Pancreas (tissue), 10 donors: ENCODE results near the gene MAIP1. TPM values are rescaled to one million over a fixed set of nuclear protein-coding genes. Genes with fewer than 3 reads are reported as not detected.

Experiments used
- ATAC-seq, 4 donors: fragments of 200-7000 bp; cut with Tn5 transposase; one replicate each; pipeline versions ENCODE4 v1.8.0 to v1.9.1; 2020; ENCODE audit warnings: mild to moderate bottlenecking in 4 of 4, moderate library complexity in 4 of 4
- DNase-seq, 6 donors: peaks; one replicate each; pipeline ENCODE4 v3.0.0-alpha.2; 2020
- FAIRE-seq: peaks from 2 replicates; lab custom pipeline; 2012; peaks lifted over from hg19 to GRCh38; lab: Jason Lieb, UNC
- H3K27ac ChIP-seq, 4 donors: fragments of 200-600 bp; sonication (generic); 1 replicate in 3 of 4; 2 replicates in 1 of 4; pipeline versions ENCODE4 v1.5.0 to v1.8.0; 2020
- H3K27me3 ChIP-seq, 4 donors: fragments of 200-600 bp; one replicate each; pipeline ENCODE4 v1.8.0; 2021
- H3K36me3 ChIP-seq, 3 donors: fragments of 200-600 bp; sonication (generic) in 1 of 3; one replicate each; pipeline versions ENCODE4 v1.5.0 to v1.8.0; 2020 to 2021
- H3K4me1 ChIP-seq, 3 donors: fragments of 200-600 bp; one replicate each; pipeline ENCODE4 v1.8.0; 2021
- H3K4me3 ChIP-seq, 4 donors: fragments of 200-600 bp; sonication (generic) in 2 of 4; one replicate each; pipeline versions ENCODE4 v1.5.0 to v1.8.0; 2020 to 2021
- H3K9me3 ChIP-seq, 4 donors: fragments of 200-600 bp; one replicate each; pipeline ENCODE4 v1.8.0; 2021
- WGBS, 2 donors: extraction: QIAGEN DNeasy Blood & Tissue Kit; methylation state at CpG; one replicate each; pipeline ENCODE4 v1.1.7; 2013; 5-methylcytosine and 5-hydroxymethylcytosine counted together
- intact Hi-C, 3 donors: fragments of 100-400 bp; cut with DNase I; formaldehyde crosslinking; loops; one replicate each; pipeline versions ENCODE4 v1.11.1 to v1.14.2; 2022
- polyA plus RNA-seq, 2 donors: library from polyadenylated mRNA; stranded (reverse); fragments of 200-250 nt; gene quantifications; one replicate each; pipeline ENCODE4 v1.2.3, GENCODE V29; 2013
- total RNA-seq, 6 donors: library from RNA; stranded (reverse); fragmentation: NEBNext Ultra II Directional in 4 of 6; extraction: Animal tissue kit (Norgen Biotek cat#: 25700) in 4 of 6; gene quantifications; one replicate each; pipeline versions ENCODE4 v1.2.1 to v1.2.4, GENCODE V29; 2021 to 2023
- TF ChIP-seq, protein P1 (sequence below), 4 donors: fragments of 200-600 bp; sonication (generic) in 3 of 4; IDR thresholded peaks; one replicate each; pipeline versions ENCODE4 v1.5.0 to v1.8.0; 2021; ENCODE audit warnings: antibody characterized with exemption in 4 of 4
- donor health status: healthy with polysubstance abuse.
- donor health status: DM: no; HTN: no; CAD: no; lungs with moderate emphysema.
- donor health status: DM: no; HTN: no; CAD: no.
- donor health status: control.
- donor health status: control.
- donor health status: Bipolar disorder and iron deficiency.
- donor health status: DM: yes; HTN: yes; CAD: no.
- donor health status: DM: no; HTN: no; CAD: no.
- donor health status: DM: no; HTN: no; CAD: no.
- donor health status: DM: yes; HTN: yes; CAD: no.

MAIP1 gene
- total and polyA plus RNA-seq, 8 donors = 3.6 to 8.8 (median 6.4) TPM

GRCh38 chr2:200003444-200003843, 48.1 kb downstream of the MAIP1 start:
- TF ChIP-seq, protein P1, sequence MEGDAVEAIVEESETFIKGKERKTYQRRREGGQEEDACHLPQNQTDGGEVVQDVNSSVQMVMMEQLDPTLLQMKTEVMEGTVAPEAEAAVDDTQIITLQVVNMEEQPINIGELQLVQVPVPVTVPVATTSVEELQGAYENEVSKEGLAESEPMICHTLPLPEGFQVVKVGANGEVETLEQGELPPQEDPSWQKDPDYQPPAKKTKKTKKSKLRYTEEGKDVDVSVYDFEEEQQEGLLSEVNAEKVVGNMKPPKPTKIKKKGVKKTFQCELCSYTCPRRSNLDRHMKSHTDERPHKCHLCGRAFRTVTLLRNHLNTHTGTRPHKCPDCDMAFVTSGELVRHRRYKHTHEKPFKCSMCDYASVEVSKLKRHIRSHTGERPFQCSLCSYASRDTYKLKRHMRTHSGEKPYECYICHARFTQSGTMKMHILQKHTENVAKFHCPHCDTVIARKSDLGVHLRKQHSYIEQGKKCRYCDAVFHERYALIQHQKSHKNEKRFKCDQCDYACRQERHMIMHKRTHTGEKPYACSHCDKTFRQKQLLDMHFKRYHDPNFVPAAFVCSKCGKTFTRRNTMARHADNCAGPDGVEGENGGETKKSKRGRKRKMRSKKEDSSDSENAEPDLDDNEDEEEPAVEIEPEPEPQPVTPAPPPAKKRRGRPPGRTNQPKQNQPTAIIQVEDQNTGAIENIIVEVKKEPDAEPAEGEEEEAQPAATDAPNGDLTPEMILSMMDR (IDR thresholded peaks at IDR 0.05) = no peak
- DNase-seq = no peak
- Histone ChIP-seq H3K27ac (no peak overlapping the region), H3K27me3 (no peaks in the 10 kb centered on the region), H3K4me1 (no peaks in the 10 kb centered on the region), H3K4me3 (no peak overlapping the region), H3K9me3 (no peaks in the 10 kb centered on the region), H3K36me3 (no peaks in the 10 kb centered on the region)
- 84 to 88% methylated on average over 1 of the region's 1 CpG for WGBS, 2 donors
- intact Hi-C loops = no loop called here
- ATAC-seq = no peak
- FAIRE-seq = no peak

DNA sequence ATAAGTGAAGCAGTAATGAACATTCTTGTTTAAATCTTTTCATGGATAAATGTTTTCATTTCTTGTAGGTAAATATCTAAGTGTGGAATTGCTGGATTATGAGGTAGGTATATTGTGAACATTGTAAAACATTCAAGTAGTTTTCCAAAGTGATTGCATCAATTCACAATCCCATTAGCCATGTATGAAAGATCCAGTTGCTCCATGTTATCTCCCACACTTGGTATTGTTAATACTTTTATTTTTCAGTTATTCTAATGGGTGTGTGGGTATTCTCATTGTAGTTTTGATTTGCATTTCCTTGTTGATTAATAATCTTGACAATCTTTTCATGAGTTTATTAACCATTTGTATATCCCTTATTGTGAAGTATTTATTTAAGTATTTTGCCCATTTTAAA, 50.3 kb downstream of the MAIP1 start:
- DNase-seq (no peak), FAIRE-seq (no peak), ATAC-seq (no peak)
- Histone ChIP-seq H3K27me3 (no peaks in the 10 kb centered on the region), H3K36me3 (no peaks in the 10 kb centered on the region), H3K4me1 (no peaks in the 10 kb centered on the region), H3K9me3 (no peaks in the 10 kb centered on the region), H3K27ac (no peak overlapping the region), H3K4me3 (no peak overlapping the region)
- intact Hi-C loops = no loop called here
- TF ChIP-seq, protein P1 (IDR thresholded peaks at IDR 0.05) = no peak

DNA sequence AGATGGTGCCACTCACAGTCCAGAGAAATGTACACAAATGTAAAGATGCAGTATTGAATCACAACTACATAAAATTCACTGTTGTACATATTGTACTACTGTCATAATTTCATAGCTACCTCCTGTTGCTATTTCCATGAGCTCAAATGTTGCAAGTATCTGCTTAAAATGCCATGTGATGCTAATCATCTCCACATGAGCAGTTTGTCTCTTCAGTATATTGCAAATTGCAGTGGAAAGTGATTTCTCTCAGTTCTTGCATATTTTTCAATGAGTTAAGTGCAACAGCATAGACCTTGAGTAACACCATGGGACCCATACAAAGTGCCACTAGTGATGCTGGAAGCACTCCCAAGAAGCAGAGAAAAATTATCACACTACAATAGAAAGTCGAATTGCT, 51.9 kb downstream of the MAIP1 start:
- H3K27me3 ChIP-seq = no peaks in the 10 kb centered on the region
- DNase-seq (no peak), FAIRE-seq (no peak), ATAC-seq (no peak)
- TF ChIP-seq, protein P1 (IDR thresholded peaks at IDR 0.05) = no peak
- H3K4me3 ChIP-seq = no peak overlapping the region
- WGBS, 2 donors = 61 to 75% methylated on average over 1 of the region's 1 CpG
- H3K36me3 ChIP-seq = no peaks in the 10 kb centered on the region
- H3K27ac ChIP-seq = no peak overlapping the region
- no peaks in the 10 kb centered on the region for H3K9me3 ChIP-seq
- intact Hi-C loops = no loop called here
- no peaks in the 10 kb centered on the region for H3K4me1 ChIP-seq

DNA sequence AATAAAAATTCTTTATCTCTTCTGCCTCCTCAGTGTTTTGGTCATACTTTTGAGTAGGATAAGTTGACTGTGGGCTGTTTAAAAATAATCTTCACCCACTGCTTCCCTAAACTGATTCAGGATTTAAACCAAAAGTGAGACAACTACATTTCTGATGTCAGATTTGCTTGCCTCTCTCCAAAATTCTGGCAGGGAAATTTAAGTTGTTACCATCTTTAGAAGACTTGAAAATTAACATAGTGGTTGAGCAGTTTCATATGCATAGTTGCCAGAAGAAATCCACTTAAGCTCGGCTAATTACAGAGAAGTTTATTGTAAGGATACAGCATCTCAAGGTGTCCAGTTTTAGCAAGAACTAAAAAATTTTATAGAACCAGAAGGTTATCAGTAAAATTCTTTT, 57.0 kb downstream of the MAIP1 start:
- H3K27ac ChIP-seq = no peak overlapping the region
- TF ChIP-seq, protein P1 (IDR thresholded peaks at IDR 0.05) = no peak
- WGBS, 2 donors = 94 to 96% methylated on average over 1 of the region's 1 CpG
- DNase-seq = no peak
- FAIRE-seq = no peak
- no peaks in the 10 kb centered on the region for H3K4me1 ChIP-seq
- no peaks in the 10 kb centered on the region for H3K36me3 ChIP-seq
- ATAC-seq = no peak
- H3K4me3 ChIP-seq = no peak overlapping the region
- H3K9me3 ChIP-seq = no peaks in the 10 kb centered on the region
- H3K27me3 ChIP-seq = no peaks in the 10 kb centered on the region
- intact Hi-C loops = no loop called here

Other genes with a start within 250 kb of the MAIP1 start
- 1 to 10 TPM; 1.3 to 3.2 (median 1.6) TPM for gene FTCDNL1, start 104.4 kb upstream of the MAIP1 start, total RNA-seq
- gene FTCDNL1, start 104.4 kb upstream of the MAIP1 start, polyA plus RNA-seq = 1 to 10 TPM in 1 of 2 donors, under 1 TPM in 1; 0.53 to 1.3 TPM
- gene C2orf69, start 44.3 kb upstream of the MAIP1 start, total RNA-seq = 1 to 10 TPM; 6.2 to 8.3 (median 7.6) TPM
- 1 to 10 TPM; 3.5 to 4.9 TPM for gene C2orf69, start 44.3 kb upstream of the MAIP1 start, polyA plus RNA-seq
- 1 to 10 TPM; 2.0 to 4.9 (median 2.5) TPM for gene TYW5, start 91 bp upstream of the MAIP1 start, total RNA-seq
- gene TYW5, start 91 bp upstream of the MAIP1 start, polyA plus RNA-seq = 1 to 10 TPM; 2.2 to 3.0 TPM